WERI-Rb-1 (cell line): ENCODE results near the gene C1QTNF3.
"Not testable (repeated sequence)": the region's sequence is repeated elsewhere in the genome, so short reads cannot be mapped to it uniquely, and the experiment has no call there.

Experiments
- DNase-seq: peaks from one replicate; pipeline ENCODE4 v3.0.0-alpha.2; 2020
- H3K27ac ChIP-seq: fragments of 250-450 bp; sonication (Bioruptor Pico); 2 replicates; pipeline ENCODE4 v1.5.1; 2020; ENCODE audit warnings: mild to moderate bottlenecking, moderate library complexity
- H3K27me3 ChIP-seq: fragments of 250-450 bp; sonication (Bioruptor Pico); 2 replicates; pipeline ENCODE4 v1.5.1; 2021; ENCODE audit warnings: mild to moderate bottlenecking, low read depth, moderate library complexity; ENCODE audit not compliant: insufficient read depth, severe bottlenecking
- H3K36me3 ChIP-seq: fragments of 250-450 bp; sonication (Bioruptor Pico); 2 replicates; pipeline ENCODE4 v1.5.1; 2020; ENCODE audit warnings: mild to moderate bottlenecking, moderate library complexity
- H3K4me3 ChIP-seq: 2 replicates; pipeline ENCODE4 v1.5.1; 2011; ENCODE audit warnings: low read depth, mild to moderate bottlenecking, control low read depth, low read length
- H3K9me3 ChIP-seq: fragments of 250-450 bp; sonication (Bioruptor Pico); 2 replicates; pipeline ENCODE4 v1.5.1; 2021; ENCODE audit warnings: mild to moderate bottlenecking, moderate library complexity; ENCODE audit not compliant: severe bottlenecking
- TF ChIP-seq, protein P1 (sequence below): IDR thresholded peaks from 2 replicates; pipeline ENCODE4 v1.5.1; 2011; ENCODE audit warnings: low read depth, mild to moderate bottlenecking, control low read depth, inconsistent platforms, low read length

The C1QTNF3 gene

DNA sequence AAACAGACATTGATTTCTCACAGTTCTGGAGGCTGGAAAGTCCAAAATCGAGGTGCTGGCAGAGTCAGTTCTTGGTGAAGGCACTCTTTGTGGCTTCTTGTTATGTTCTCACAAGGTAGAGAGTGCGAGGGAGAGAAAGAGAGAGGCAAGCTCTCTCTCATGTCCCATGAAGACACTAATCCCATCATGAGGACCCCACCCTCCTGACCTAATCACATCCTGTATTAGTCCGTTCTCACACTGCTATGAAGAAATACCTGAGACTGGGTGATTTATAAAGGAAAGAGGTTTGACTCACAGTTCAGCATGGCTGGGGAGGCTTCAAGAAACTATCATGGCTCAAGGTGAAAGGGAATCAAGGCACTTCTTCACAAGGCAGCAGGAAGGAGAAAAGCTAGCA lies 29.5 kb downstream of the C1QTNF3 start:
- no peak for DNase-seq
- H3K27ac ChIP-seq: no peak overlapping the region
- TF ChIP-seq, protein P1, sequence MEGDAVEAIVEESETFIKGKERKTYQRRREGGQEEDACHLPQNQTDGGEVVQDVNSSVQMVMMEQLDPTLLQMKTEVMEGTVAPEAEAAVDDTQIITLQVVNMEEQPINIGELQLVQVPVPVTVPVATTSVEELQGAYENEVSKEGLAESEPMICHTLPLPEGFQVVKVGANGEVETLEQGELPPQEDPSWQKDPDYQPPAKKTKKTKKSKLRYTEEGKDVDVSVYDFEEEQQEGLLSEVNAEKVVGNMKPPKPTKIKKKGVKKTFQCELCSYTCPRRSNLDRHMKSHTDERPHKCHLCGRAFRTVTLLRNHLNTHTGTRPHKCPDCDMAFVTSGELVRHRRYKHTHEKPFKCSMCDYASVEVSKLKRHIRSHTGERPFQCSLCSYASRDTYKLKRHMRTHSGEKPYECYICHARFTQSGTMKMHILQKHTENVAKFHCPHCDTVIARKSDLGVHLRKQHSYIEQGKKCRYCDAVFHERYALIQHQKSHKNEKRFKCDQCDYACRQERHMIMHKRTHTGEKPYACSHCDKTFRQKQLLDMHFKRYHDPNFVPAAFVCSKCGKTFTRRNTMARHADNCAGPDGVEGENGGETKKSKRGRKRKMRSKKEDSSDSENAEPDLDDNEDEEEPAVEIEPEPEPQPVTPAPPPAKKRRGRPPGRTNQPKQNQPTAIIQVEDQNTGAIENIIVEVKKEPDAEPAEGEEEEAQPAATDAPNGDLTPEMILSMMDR: no peak
- H3K27me3 ChIP-seq: no peaks in the 10 kb centered on the region
- H3K36me3 ChIP-seq: no peaks in the 10 kb centered on the region
- H3K4me3 ChIP-seq: no peak overlapping the region
- no peaks in the 10 kb centered on the region for H3K9me3 ChIP-seq

DNA sequence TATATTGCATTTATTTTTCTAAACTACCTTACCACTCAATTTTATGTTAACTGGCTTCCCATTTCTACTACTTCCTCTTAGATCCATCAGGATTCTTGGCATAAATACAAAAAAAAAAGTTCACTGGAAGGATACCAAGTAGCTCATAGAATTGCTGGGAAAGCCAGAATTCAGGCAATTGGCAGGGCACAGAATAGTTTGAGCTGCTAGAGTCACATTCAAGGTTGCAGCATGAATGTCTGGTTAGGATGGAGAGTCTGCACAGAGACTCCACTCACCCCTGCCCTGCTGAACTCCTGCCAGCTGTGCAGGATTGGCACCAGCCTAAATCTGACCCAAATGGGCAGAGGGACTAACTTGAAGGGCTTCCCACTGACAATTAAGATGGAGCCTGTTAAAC lies 30.2 kb downstream of the C1QTNF3 start:
- Histone ChIP-seq H3K27ac (no peak overlapping the region), H3K4me3 (no peak overlapping the region), H3K9me3 (no peaks in the 10 kb centered on the region), H3K27me3 (no peaks in the 10 kb centered on the region), H3K36me3 (no peaks in the 10 kb centered on the region)
- no peak for DNase-seq
- TF ChIP-seq, protein P1: no peak

DNA sequence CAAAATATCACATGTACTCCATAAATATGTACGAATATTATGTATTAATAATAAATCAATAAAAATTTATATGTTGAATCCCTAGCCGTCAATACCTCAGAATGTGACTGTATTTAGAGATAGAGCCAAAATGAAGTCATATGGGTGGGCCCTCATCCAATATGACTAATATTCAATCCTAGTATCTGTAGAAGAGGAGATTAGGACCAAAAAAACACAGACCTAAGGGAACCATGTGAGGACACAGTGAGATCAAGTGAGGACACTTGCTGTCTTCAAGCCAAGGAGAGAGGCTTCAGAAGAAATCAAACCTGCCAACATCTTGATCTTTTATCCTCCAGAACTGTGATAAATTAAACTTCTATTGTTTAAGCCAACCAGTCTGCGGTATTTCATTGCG lies 31.5 kb downstream of the C1QTNF3 start:
- H3K27me3 ChIP-seq: no peaks in the 10 kb centered on the region
- H3K27ac ChIP-seq: no peak overlapping the region
- TF ChIP-seq, protein P1: no peak
- H3K36me3 ChIP-seq: no peaks in the 10 kb centered on the region
- no peak for DNase-seq
- H3K9me3 ChIP-seq: no peaks in the 10 kb centered on the region
- H3K4me3 ChIP-seq: no peak overlapping the region

DNA sequence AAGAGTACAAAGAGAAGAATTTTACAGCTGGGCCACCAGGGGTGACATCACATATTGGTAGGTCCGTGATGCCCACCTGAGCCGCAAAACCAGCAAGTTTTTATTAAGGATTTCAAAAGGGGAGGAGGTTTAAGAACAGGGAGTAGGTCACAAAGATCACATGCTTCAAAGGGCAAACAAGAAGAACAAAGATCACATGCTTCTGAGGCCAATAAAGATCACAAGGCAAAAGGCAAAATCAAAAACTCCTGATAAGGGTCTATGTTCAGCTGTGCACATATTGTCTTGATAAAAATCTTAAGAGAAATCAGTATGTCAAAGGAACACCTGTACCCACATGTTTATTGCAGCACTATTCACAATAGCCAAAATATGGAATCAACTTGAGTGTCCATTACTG lies 32.9 kb downstream of the C1QTNF3 start:
- H3K9me3 ChIP-seq, H3K4me3 ChIP-seq, DNase-seq, H3K27me3 ChIP-seq, H3K27ac ChIP-seq, H3K36me3 ChIP-seq: not testable (repeated sequence)

DNA sequence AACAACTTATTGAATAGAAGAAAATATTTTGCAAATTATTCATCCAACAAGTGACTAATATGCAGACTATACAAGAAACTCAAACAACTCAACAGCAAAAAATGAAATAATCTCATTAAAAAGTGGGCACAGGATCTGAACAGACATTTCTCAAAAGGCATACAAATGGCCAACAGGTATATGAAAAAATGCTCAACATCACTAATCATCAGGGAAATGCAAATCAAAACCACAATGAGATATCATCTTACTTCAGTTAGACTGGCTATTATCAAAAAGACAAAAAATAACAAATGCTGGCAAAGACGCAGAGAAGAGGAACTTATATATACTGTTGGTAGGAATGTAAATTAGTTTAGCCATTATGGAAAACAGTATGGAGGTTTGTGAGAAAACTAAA lies 33.4 kb downstream of the C1QTNF3 start:
- Histone ChIP-seq H3K9me3 (no peaks in the 10 kb centered on the region), H3K27me3 (no peaks in the 10 kb centered on the region), H3K4me3 (no peak overlapping the region), H3K36me3 (no peaks in the 10 kb centered on the region), H3K27ac (no peak overlapping the region)
- TF ChIP-seq, protein P1: no peak
- no peak for DNase-seq

DNA sequence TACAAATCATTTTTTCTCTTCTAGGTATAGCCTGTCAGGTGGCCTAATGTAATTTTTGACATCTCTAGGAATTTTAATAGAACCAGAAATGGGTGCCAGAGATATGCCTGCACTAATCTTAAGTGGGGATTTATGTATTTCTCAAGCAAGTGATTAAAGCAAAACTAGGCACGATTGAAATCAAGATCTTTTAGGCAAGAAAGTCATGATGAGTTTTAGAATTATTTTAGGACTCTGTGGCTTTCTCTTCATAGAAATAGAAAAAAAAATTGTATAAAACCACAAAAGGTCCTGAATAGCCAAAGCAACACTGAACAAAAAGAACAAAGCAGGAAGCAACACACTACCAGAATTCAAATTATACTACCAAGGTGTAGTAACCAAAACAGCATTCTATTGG lies 34.2 kb downstream of the C1QTNF3 start:
- H3K4me3 ChIP-seq: peak overlapping the region; percentile 96
- no peak for DNase-seq
- H3K36me3 ChIP-seq: no peaks in the 10 kb centered on the region
- peak overlapping the region; percentile 90 for H3K27ac ChIP-seq
- no peaks in the 10 kb centered on the region for H3K27me3 ChIP-seq
- TF ChIP-seq, protein P1: no peak
- H3K9me3 ChIP-seq: no peaks in the 10 kb centered on the region
